HepG2 (cell line): Measurements from ENCODE around the gene VIPR1. TPM values are rescaled to one million over a fixed set of nuclear protein-coding genes. Genes with fewer than 3 reads are reported as not detected.

Experiments
- ATAC-seq: fragments of 200-7000 bp; cut with Tn5 transposase; 3 replicates; pipeline ENCODE4 v1.9.1; 2020; ENCODE audit warnings: mild to moderate bottlenecking, moderate library complexity
- BruUV-seq: library from RNA; stranded (reverse); fragments of 400-500 nt; replicated peaks from 2 replicates; lab custom pipeline; 2021; lab: Mats Ljungman, UMichigan
- CTCF ChIA-PET: fragments of 300-600 bp; formaldehyde crosslinking; extraction: SDS; loops from one replicate; lab custom pipeline; 2021; ENCODE audit warnings: low total read pairs, inconsistent platforms, low intra/inter-chr PET ratio; lab: Yijun Ruan, JAX
- POLR2A ChIA-PET: fragments of 350-600 bp; sonication (Branson Sonifier 250); formaldehyde crosslinking; loops from one replicate; lab custom pipeline; 2020; ENCODE audit warnings: antibody characterized with exemption, inconsistent platforms; lab: Yijun Ruan, JAX
- DNase-seq: peaks from one replicate; pipeline ENCODE4 v3.0.0-alpha.2; 2015; ENCODE audit warnings: low spot score
- FAIRE-seq: peaks from 3 replicates; lab custom pipeline; 2011; peaks lifted over from hg19 to GRCh38; lab: Jason Lieb, UNC
- H2AFZ ChIP-seq: one replicate; pipeline ENCODE4 v1.6.1; 2011; ENCODE audit warnings: low read length, inconsistent platforms
- H3K27ac ChIP-seq: fragments of 300-600 bp; 3 replicates; pipeline ENCODE4 v1.8.0; 2011; ENCODE audit warnings: mixed run types, mild to moderate bottlenecking, mixed read lengths, low read length, inconsistent platforms; ENCODE audit not compliant: insufficient read depth; ENCODE audit errors: extremely low read length
- H3K27me3 ChIP-seq, 2 experiments: fragments of 200-600 bp in 1 of 2; 2 replicates in 1 of 2; 3 replicates in 1 of 2; pipeline versions ENCODE4 v1.6.0 to v1.8.0; 2011; ENCODE audit warnings: low read length in 2 of 2, mild to moderate bottlenecking in 2 of 2, moderate library complexity in 2 of 2, inconsistent platforms in 1 of 2; ENCODE audit not compliant: insufficient read depth in 2 of 2, control insufficient read depth in 1 of 2
- H3K36me3 ChIP-seq, 2 experiments: fragments of 200-600 bp in 1 of 2; replicated peaks in 1 of 2; 2 replicates in 1 of 2; 3 replicates in 1 of 2; pipeline versions ENCODE4 v1.5.1 to v1.8.0; 2011; ENCODE audit warnings: low read length in 2 of 2, inconsistent platforms in 1 of 2; ENCODE audit not compliant: insufficient read depth in 2 of 2, control insufficient read depth in 1 of 2
- H3K4me1 ChIP-seq: 2 replicates; pipeline ENCODE4 v1.5.1; 2012; ENCODE audit warnings: low read length, inconsistent platforms; ENCODE audit not compliant: insufficient read depth
- H3K4me2 ChIP-seq: 2 replicates; pipeline ENCODE4 v1.6.0; 2011; ENCODE audit warnings: low read depth, low read length, inconsistent platforms
- H3K4me3 ChIP-seq, 3 experiments: fragments of 200-600 bp in 1 of 3; sonication (generic), shearing (Covaris generic) in 1 of 3; replicated peaks in 1 of 3; 2 replicates each; pipeline ENCODE4 v1.5.1; 2011 to 2016; ENCODE audit warnings: low read length in 3 of 3, inconsistent platforms in 2 of 3, low read depth in 2 of 3, mild to moderate bottlenecking in 2 of 3, control low read depth in 1 of 3, mixed read lengths in 1 of 3; ENCODE audit not compliant: insufficient read depth in 1 of 3
- H3K79me2 ChIP-seq: one replicate; pipeline ENCODE4 v1.6.1; 2011; ENCODE audit warnings: low read length, inconsistent platforms; ENCODE audit not compliant: insufficient read depth
- H3K9ac ChIP-seq: 2 replicates; pipeline ENCODE4 v1.6.0; 2011; ENCODE audit warnings: mild to moderate bottlenecking, low read depth, low read length, inconsistent platforms; ENCODE audit not compliant: insufficient read depth
- H3K9me3 ChIP-seq: 2 replicates; pipeline ENCODE4 v1.5.1; 2012; ENCODE audit warnings: mild to moderate bottlenecking, low read length
- H4K20me1 ChIP-seq: 2 replicates; pipeline ENCODE4 v1.6.0; 2011; ENCODE audit warnings: inconsistent platforms, mild to moderate bottlenecking, low read length, moderate library complexity; ENCODE audit not compliant: insufficient read depth
- NFYC ChIP-seq: IDR thresholded peaks from 2 replicates; pipeline ENCODE4 v1.6.1; 2016; ENCODE audit warnings: missing genetic modification reagents, missing compliant biosample characterization
- RAD21 ChIP-seq: fragments of 450-650 bp; formaldehyde crosslinking; IDR thresholded peaks from 2 replicates; pipeline ENCODE4 v1.5.0; 2020; ENCODE audit warnings: mild to moderate bottlenecking
- YY1 ChIP-seq: IDR thresholded peaks from 2 replicates; pipeline ENCODE4 v1.6.1; 2011; ENCODE audit warnings: low read length, low read depth, moderate library complexity, mild to moderate bottlenecking; ENCODE audit not compliant: insufficient read depth, insufficient replicate concordance
- ZFX ChIP-seq: sonication (generic); formaldehyde crosslinking; IDR thresholded peaks from 2 replicates; pipeline ENCODE4 v1.4.0; 2020; ENCODE audit warnings: mild to moderate bottlenecking, low read depth, missing genetic modification reagents, moderate library complexity
- ZNF768 ChIP-seq: sonication (generic); formaldehyde crosslinking; IDR thresholded peaks from 2 replicates; pipeline ENCODE4 v1.4.0; 2020; ENCODE audit warnings: missing genetic modification reagents
- WGBS: methylation state at CpG from one replicate; pipeline ENCODE4 v1.1.6; 2017; ENCODE audit warnings: low lambda C conversion rate; 5-methylcytosine and 5-hydroxymethylcytosine counted together
- in situ Hi-C: cut with HindIII; loops from 2 replicates; pipeline ENCODE4 v1.10.0; 2017; ENCODE audit warnings: low pct_unique_long_range_greater_than_20kb; ENCODE audit not compliant: extremely low pct_ligation_motif_present
- intact Hi-C: fragments of 100-400 bp; cut with micrococcal nuclease; formaldehyde crosslinking; loops from one replicate; pipeline ENCODE4 v1.10.0; 2022; ENCODE audit not compliant: unreplicated experiment
- polyA plus RNA-seq, 8 experiments: library from polyadenylated mRNA; depleted of rRNA in 3 of 8; stranded (reverse) in 7 of 8; unstranded in 1 of 8; fragments of >200 nt; fragmentation: Illumina TruSeq in 4 of 8; extraction: Trizol in 4 of 8; gene quantifications; 2 replicates each; pipeline versions ENCODE4 v1.2.1 to v1.2.3, GENCODE V29; 2011 to 2016; ENCODE audit warnings: low read depth in 4 of 8, missing spikeins in 1 of 8, mixed read lengths in 1 of 8; ENCODE audit not compliant: insufficient read depth in 1 of 8
- total RNA-seq, 5 experiments: library from RNA; depleted of rRNA; stranded (reverse); fragments of >200 nt; fragmentation: Illumina TruSeq; extraction: Trizol; gene quantifications; 2 replicates each; pipeline ENCODE4 v1.2.3, GENCODE V29; 2016; ENCODE audit warnings: low read depth in 1 of 5
- TF ChIP-seq, protein P1 (sequence below): IDR thresholded peaks from 2 replicates; pipeline ENCODE4 v1.6.1; 2018; ENCODE audit warnings: missing genetic modification reagents

The VIPR1 gene
- total and polyA plus RNA-seq, 2 of the 13 experiments (the other 11 are each of a cell fraction or from before 2014, with no cell fraction given): 0.04 to 0.11 TPM

DNA sequence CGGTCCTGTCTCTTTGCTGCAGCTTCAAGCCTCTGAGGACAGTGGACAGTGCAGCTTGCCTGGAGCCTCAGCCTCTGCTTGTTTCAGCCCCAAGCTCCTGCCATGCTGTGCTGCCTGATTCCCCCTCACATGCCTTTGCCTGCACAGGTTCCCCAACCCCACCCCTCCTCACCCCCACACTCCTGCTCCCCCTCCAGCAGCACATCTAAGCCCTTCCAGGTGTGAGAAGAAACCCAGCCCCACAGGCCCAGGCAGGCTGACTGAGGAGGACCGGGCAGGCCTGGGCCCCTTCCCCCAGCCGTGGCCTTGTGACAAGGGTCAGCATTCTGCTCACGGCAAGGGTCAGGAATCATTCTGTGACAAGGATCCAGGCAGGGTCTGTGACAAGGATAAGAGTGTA lies 22.8 kb downstream of the VIPR1 start:
- peak; percentile 29 for ATAC-seq
- H3K4me3 ChIP-seq: peak overlapping the region in 1 of 3 experiments; percentile 12; a peak in 1 of 6 replicates

DNA sequence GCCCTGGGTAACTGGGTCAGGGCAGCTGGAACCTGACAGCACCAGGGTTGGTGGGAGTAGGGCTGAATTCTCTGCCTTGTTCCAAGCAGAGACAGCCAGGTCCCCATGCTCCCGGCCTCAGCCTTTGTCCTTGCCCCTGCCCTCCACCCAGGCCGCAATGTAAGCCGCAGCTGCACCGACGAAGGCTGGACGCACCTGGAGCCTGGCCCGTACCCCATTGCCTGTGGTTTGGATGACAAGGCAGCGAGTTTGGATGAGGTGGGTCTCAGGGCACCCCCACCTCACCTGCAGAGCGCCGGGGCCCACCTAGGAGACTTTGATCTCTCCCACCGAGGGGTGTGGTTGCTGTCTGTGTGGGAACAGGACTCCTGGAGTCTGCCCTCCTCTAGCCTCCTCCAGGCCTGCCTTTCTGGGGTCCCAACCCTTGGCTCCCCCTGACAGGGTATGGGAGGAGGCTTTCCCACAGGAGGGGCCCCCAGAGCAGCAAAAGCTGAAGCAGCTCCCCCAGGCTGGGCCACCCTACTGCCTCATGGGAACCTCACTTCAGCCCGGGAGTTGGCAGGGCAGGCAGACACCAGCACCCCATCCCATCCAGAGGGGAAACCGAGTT lies 23.4 kb downstream of the VIPR1 start:
- Histone ChIP-seq H3K36me3 (no peaks in the 10 kb centered on the region), H4K20me1 (no peaks in the 10 kb centered on the region), H2AFZ (no peak overlapping the region), H3K9ac (no peak overlapping the region), H3K27me3 (peaks cover 2 to 9% of the 10 kb centered on the region in 2 experiments; a peak in 2 of 5 replicates), H3K9me3 (no peaks in the 10 kb centered on the region), H3K79me2 (no peaks in the 10 kb centered on the region), H3K4me1 (peaks cover 10% of the 10 kb centered on the region), H3K4me3 (peak overlapping the region in 1 of 3 experiments; percentile 12; a peak in 1 of 6 replicates), H3K4me2 (peak overlapping the region; percentile 41; the same call in 1 of the 2 replicates), H3K27ac (no peak overlapping the region)
- no TSS peak for BruUV-seq
- TF ChIP-seq NFYC (CRISPR knock-in tag) (no peak), ZNF768 (CRISPR knock-in tag) (no peak), ZFX (CRISPR knock-in tag) (peak; percentile 23; the same call in 1 of the 2 replicates)
- no peak for DNase-seq
- FAIRE-seq: no peak
- CTCF ChIA-PET: no interaction called here
- POLR2A ChIA-PET: no interaction called here
- in situ Hi-C loops: no loop called here
- 0% methylated on average over 3 of the region's 13 CpGs for WGBS
- intact Hi-C loops: no loop called here
- peak; percentile 61 for ATAC-seq

More for the DNA sequence above, 22.8 kb downstream of the VIPR1 start:
- H3K4me1 ChIP-seq: peaks cover 10% of the 10 kb centered on the region
- no peak for TF ChIP-seq RAD21 (CRISPR knock-in tag)
- TF ChIP-seq, protein P1, sequence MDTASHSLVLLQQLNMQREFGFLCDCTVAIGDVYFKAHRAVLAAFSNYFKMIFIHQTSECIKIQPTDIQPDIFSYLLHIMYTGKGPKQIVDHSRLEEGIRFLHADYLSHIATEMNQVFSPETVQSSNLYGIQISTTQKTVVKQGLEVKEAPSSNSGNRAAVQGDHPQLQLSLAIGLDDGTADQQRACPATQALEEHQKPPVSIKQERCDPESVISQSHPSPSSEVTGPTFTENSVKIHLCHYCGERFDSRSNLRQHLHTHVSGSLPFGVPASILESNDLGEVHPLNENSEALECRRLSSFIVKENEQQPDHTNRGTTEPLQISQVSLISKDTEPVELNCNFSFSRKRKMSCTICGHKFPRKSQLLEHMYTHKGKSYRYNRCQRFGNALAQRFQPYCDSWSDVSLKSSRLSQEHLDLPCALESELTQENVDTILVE (CRISPR knock-in tag): no peak
- no peak for TF ChIP-seq YY1
- peak; percentile 27; the same call in 1 of the 2 replicates for TF ChIP-seq ZFX (CRISPR knock-in tag)
- peaks cover 2 to 9% of the 10 kb centered on the region in 2 experiments; a peak in 2 of 5 replicates for H3K27me3 ChIP-seq
- no peaks in the 10 kb centered on the region for H3K9me3 ChIP-seq
- DNase-seq: no peak
- H4K20me1 ChIP-seq: no peaks in the 10 kb centered on the region
- no TSS peak for BruUV-seq
- POLR2A ChIA-PET: no interaction called here
- H3K4me2 ChIP-seq: peak overlapping the region; percentile 41; the same call in 1 of the 2 replicates
- intact Hi-C loops (no loop called here), in situ Hi-C loops (no loop called here)
- H3K79me2 ChIP-seq: no peaks in the 10 kb centered on the region
- WGBS: 25% methylated on average over 4 of the region's 4 CpGs
- CTCF ChIA-PET: no interaction called here
- no peak overlapping the region for H2AFZ ChIP-seq
- H3K27ac ChIP-seq: no peak overlapping the region
- no peaks in the 10 kb centered on the region for H3K36me3 ChIP-seq
- H3K9ac ChIP-seq: no peak overlapping the region
- FAIRE-seq: no peak
